Upper lobe of left lung (tissue), 4 donors: Measurements from ENCODE around the gene CFAP161.

Experiments used
- EP300 ChIP-seq, 4 donors: sonication (generic); formaldehyde crosslinking; IDR thresholded peaks; one replicate each; pipeline ENCODE4 v1.5.1; 2017; ENCODE audit warnings: antibody characterized with exemption in 4 of 4, control low read depth in 2 of 4
- POLR2A ChIP-seq, 4 donors: fragments of 450-650 bp; IDR thresholded peaks; one replicate each; pipeline ENCODE4 v1.5.1; 2016 to 2017; ENCODE audit warnings: antibody characterized with exemption in 4 of 4, mild to moderate bottlenecking in 2 of 4
- POLR2AphosphoS5 ChIP-seq, 2 donors: sonication (generic); formaldehyde crosslinking; IDR thresholded peaks; one replicate each; pipeline ENCODE4 v1.5.1; 2017; ENCODE audit warnings: antibody characterized with exemption in 2 of 2
- TF ChIP-seq, protein P1 (sequence below), 6 experiments: fragments of 450-650 bp in 4 of 6; fragments of 200-600 bp in 2 of 6; sonication (generic) in 2 of 6; IDR thresholded peaks; one replicate each; pipeline ENCODE4 v1.5.1; 2016 to 2019; ENCODE audit warnings: antibody characterized with exemption in 6 of 6

- TF ChIP-seq, protein P1, sequence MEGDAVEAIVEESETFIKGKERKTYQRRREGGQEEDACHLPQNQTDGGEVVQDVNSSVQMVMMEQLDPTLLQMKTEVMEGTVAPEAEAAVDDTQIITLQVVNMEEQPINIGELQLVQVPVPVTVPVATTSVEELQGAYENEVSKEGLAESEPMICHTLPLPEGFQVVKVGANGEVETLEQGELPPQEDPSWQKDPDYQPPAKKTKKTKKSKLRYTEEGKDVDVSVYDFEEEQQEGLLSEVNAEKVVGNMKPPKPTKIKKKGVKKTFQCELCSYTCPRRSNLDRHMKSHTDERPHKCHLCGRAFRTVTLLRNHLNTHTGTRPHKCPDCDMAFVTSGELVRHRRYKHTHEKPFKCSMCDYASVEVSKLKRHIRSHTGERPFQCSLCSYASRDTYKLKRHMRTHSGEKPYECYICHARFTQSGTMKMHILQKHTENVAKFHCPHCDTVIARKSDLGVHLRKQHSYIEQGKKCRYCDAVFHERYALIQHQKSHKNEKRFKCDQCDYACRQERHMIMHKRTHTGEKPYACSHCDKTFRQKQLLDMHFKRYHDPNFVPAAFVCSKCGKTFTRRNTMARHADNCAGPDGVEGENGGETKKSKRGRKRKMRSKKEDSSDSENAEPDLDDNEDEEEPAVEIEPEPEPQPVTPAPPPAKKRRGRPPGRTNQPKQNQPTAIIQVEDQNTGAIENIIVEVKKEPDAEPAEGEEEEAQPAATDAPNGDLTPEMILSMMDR (IDR thresholded peaks at IDR 0.05): no peak
- no peak for TF ChIP-seq POLR2A (IDR thresholded peaks at IDR 0.05)
- TF ChIP-seq EP300 (IDR thresholded peaks at IDR 0.05): no peak
- TF ChIP-seq POLR2AphosphoS5 (IDR thresholded peaks at IDR 0.05): no peak
Measured at GRCh38 chr15:81178365-81178764, 44.3 kb downstream of the CFAP161 start.
